HCT116 (cell line): ENCODE data around the gene SUGP1. TPM values are rescaled to one million over a fixed set of nuclear protein-coding genes. Genes with fewer than 3 reads are reported as not detected.

ENCODE experiments used
- ATAC-seq: fragments of 200-7000 bp; cut with Tn5 transposase; 2 replicates; pipeline ENCODE4 v1.9.1; 2020; ENCODE audit warnings: mild to moderate bottlenecking, moderate library complexity
- BruUV-seq: library from RNA; stranded (reverse); fragments of 400-500 nt; replicated peaks from 2 replicates; lab custom pipeline; 2021; lab: Mats Ljungman, UMichigan
- CTCF ChIA-PET: fragments of 300-600 bp; sonication (Branson Sonifier 250); formaldehyde crosslinking; loops from one replicate; lab custom pipeline; 2021; ENCODE audit warnings: antibody characterized with exemption; lab: Charles Lee
- POLR2A ChIA-PET: fragments of 300-600, 350-600 bp; sonication (Branson Sonifier 250); formaldehyde crosslinking; loops from one replicate; lab custom pipeline; 2021; ENCODE audit warnings: antibody characterized with exemption; lab: Charles Lee
- RAD21 ChIA-PET, 2 experiments: fragments of 300-600 bp; sonication (Branson Sonifier 250); formaldehyde crosslinking; loops; one replicate each; lab custom pipeline; 2023; ENCODE audit warnings: low total read pairs in 2 of 2; ENCODE audit not compliant: uncharacterized antibody in 2 of 2, unreplicated experiment in 2 of 2, low non-redundant PET in 1 of 2; lab: Charles Lee
- DNase-seq: peaks from one replicate; pipeline ENCODE4 v3.0.0-alpha.2; 2010; ENCODE audit warnings: low read depth, low spot score
- H2AFZ ChIP-seq: fragments of 200-600 bp; shearing (Covaris generic), sonication (generic); 2 replicates; pipeline ENCODE4 v1.6.1; 2017; ENCODE audit warnings: low read depth, mixed run types, mixed read lengths, antibody characterized with exemption, low read length; ENCODE audit not compliant: poor library complexity, severe bottlenecking
- H3K27ac ChIP-seq: 2 replicates; pipeline ENCODE4 v1.5.1; 2012; ENCODE audit warnings: low read depth, low read length
- H3K27me3 ChIP-seq: fragments of 200-600 bp; sonication (generic); 2 replicates; pipeline ENCODE4 v1.6.1; 2016; ENCODE audit warnings: mixed run types, low read length, mixed read lengths; ENCODE audit not compliant: insufficient read depth
- H3K36me3 ChIP-seq, 2 experiments: fragments of 200-500 bp in 1 of 2; fragments of 200-600 bp in 1 of 2; sonication (Bioruptor generic) in 1 of 2; sonication (generic) in 1 of 2; 2 replicates each; pipeline versions ENCODE4 v1.5.1 to v1.6.1; 2014 to 2016; ENCODE audit warnings: low read length in 2 of 2, inconsistent platforms in 1 of 2, mixed read lengths in 1 of 2, mixed run types in 1 of 2; ENCODE audit not compliant: insufficient read depth in 2 of 2, control insufficient read depth in 1 of 2
- H3K4me1 ChIP-seq, 2 experiments: fragments of 200-600 bp in 1 of 2; sonication (generic) in 1 of 2; 2 replicates each; pipeline versions ENCODE4 v1.5.1 to v1.6.1; 2012 to 2017; ENCODE audit warnings: low read length in 2 of 2, inconsistent platforms in 1 of 2, mild to moderate bottlenecking in 1 of 2, mixed read lengths in 1 of 2, mixed run types in 1 of 2, moderate library complexity in 1 of 2; ENCODE audit not compliant: insufficient read depth in 2 of 2, control insufficient read depth in 1 of 2
- H3K4me2 ChIP-seq: fragments of 200-600 bp; sonication (generic); 2 replicates; pipeline ENCODE4 v1.6.1; 2017; ENCODE audit warnings: mixed run types, low read length, mixed read lengths
- H3K4me3 ChIP-seq, 2 experiments: fragments of 200-600 bp in 1 of 2; sonication (generic) in 1 of 2; replicated peaks in 1 of 2; 2 replicates each; pipeline ENCODE4 v1.5.1; 2011 to 2016; ENCODE audit warnings: low read length in 2 of 2, control low read depth in 1 of 2, low read depth in 1 of 2, mild to moderate bottlenecking in 1 of 2, mixed read lengths in 1 of 2, mixed run types in 1 of 2
- H3K79me2 ChIP-seq: fragments of 200-600 bp; sonication (generic); 2 replicates; pipeline ENCODE4 v1.6.1; 2017; ENCODE audit warnings: mild to moderate bottlenecking, mixed run types, low read length, moderate library complexity, mixed read lengths; ENCODE audit not compliant: insufficient read depth
- H3K9ac ChIP-seq: fragments of 200-600 bp; sonication (generic); 2 replicates; pipeline ENCODE4 v1.6.1; 2016; ENCODE audit warnings: low read length, mixed read lengths
- H3K9me2 ChIP-seq: fragments of 200-600 bp; sonication (generic), shearing (Covaris generic); 2 replicates; pipeline ENCODE4 v1.6.1; 2017; ENCODE audit warnings: mixed run types, mild to moderate bottlenecking, moderate library complexity; ENCODE audit not compliant: insufficient read depth
- H3K9me3 ChIP-seq, 2 experiments: fragments of 200-500 bp in 1 of 2; fragments of 200-600 bp in 1 of 2; sonication (Bioruptor generic) in 1 of 2; sonication (generic) in 1 of 2; 2 replicates each; pipeline ENCODE4 v1.6.1; 2014 to 2017; ENCODE audit warnings: low read length in 2 of 2, mixed read lengths in 2 of 2, inconsistent platforms in 1 of 2, low read depth in 1 of 2, mild to moderate bottlenecking in 1 of 2, mixed run types in 1 of 2, moderate library complexity in 1 of 2; ENCODE audit not compliant: control insufficient read depth in 1 of 2, insufficient read depth in 1 of 2
- H4K20me1 ChIP-seq: fragments of 200-600 bp; sonication (generic), shearing (Covaris generic); 2 replicates; pipeline ENCODE4 v1.6.1; 2017; ENCODE audit warnings: mixed run types, mild to moderate bottlenecking, moderate library complexity; ENCODE audit not compliant: insufficient read depth
- CEBPB ChIP-seq: IDR thresholded peaks from 2 replicates; pipeline ENCODE4 v1.6.1; 2012; ENCODE audit warnings: low read depth
- EGR1 ChIP-seq: IDR thresholded peaks from 2 replicates; pipeline ENCODE4 v1.6.1; 2012; ENCODE audit warnings: low read depth
- EZH2 ChIP-seq: fragments of 200-600 bp; sonication (generic); IDR thresholded peaks from 2 replicates; pipeline ENCODE4 v1.6.1; 2017; ENCODE audit warnings: antibody characterized with exemption, mixed run types
- FOSL1 ChIP-seq: IDR thresholded peaks from 2 replicates; pipeline ENCODE4 v1.6.1; 2012; ENCODE audit warnings: low read depth
- JUND ChIP-seq: IDR thresholded peaks from 2 replicates; pipeline ENCODE4 v1.6.1; 2012
- MAX ChIP-seq: IDR thresholded peaks from 2 replicates; pipeline ENCODE4 v1.6.1; 2012
- SRF ChIP-seq: IDR thresholded peaks from 2 replicates; pipeline ENCODE4 v1.6.1; 2012; ENCODE audit warnings: low read depth
- ZBTB33 ChIP-seq: IDR thresholded peaks from 2 replicates; pipeline ENCODE4 v1.6.1; 2011; ENCODE audit warnings: mild to moderate bottlenecking, low read length, moderate library complexity; ENCODE audit not compliant: insufficient replicate concordance; ENCODE audit errors: extremely low read depth
- ZFX ChIP-seq: fragments of 450-650 bp; IDR thresholded peaks from 2 replicates; pipeline ENCODE4 v1.6.1; 2017
- ZNF274 ChIP-seq: fragments of 200-500 bp; sonication (Bioruptor generic); IDR thresholded peaks from 2 replicates; pipeline ENCODE4 v1.6.1; 2014; ENCODE audit warnings: mild to moderate bottlenecking, low read depth, low read length, inconsistent platforms
- intact Hi-C: fragments of 100-400 bp; cut with micrococcal nuclease; formaldehyde crosslinking; loops from 2 replicates; pipeline ENCODE4 v1.10.0; 2022
- total RNA-seq: library from RNA; stranded (reverse); gene quantifications from one replicate; pipeline ENCODE4 v1.2.1, GENCODE V29; 2021; ENCODE audit not compliant: unreplicated experiment

The SUGP1 gene
- total RNA-seq, 1 experiment from 2014 or later, result 47.6 TPM

- Histone ChIP-seq H3K27ac (no peak overlapping the region), H2AFZ (no peak overlapping the region), H4K20me1 (no peaks in the 10 kb centered on the region), H3K27me3 (no peaks in the 10 kb centered on the region), H3K79me2 (no peaks in the 10 kb centered on the region), H3K9ac (no peak overlapping the region), H3K9me2 (no peaks in the 10 kb centered on the region), H3K4me1 (no peaks in the 10 kb centered on the region), H3K36me3 (peaks cover 0 to 4% of the 10 kb centered on the region in 2 experiments; a peak in 2 of 4 replicates), H3K9me3 (no peaks in the 10 kb centered on the region), H3K4me2 (no peak overlapping the region), H3K4me3 (no peak overlapping the region)
- ChIA-PET POLR2A (no interaction called here), RAD21 (no interaction called here), CTCF (interaction anchor here (2.2 kb wide), 1 partner anchor 11 kb away, joined by 5 read pairs; no protein-coding TSS in a partner anchor)
- ATAC-seq, result no peak
- TF ChIP-seq FOSL1, result no peak
- TF ChIP-seq ZBTB33, result no peak
- no peak for TF ChIP-seq ZFX
- no peak for TF ChIP-seq CEBPB
- no peak for TF ChIP-seq ZNF274
- no peak for TF ChIP-seq EGR1
- no peak for TF ChIP-seq JUND
- no peak for TF ChIP-seq EZH2
- no peak for TF ChIP-seq MAX
- TF ChIP-seq SRF, result no peak
- intact Hi-C loops, result no loop called here
- BruUV-seq, result no TSS peak
- DNase-seq, result no peak
These were observed 33.7 kb upstream of the SUGP1 start for GRCh38 chr19:19354007-19354406.
